Peyer's patch (tissue), 4 donors: ENCODE data around the gene KIDINS220.

ENCODE experiments used
- CTCF ChIP-seq, 6 experiments: fragments of 450-650 bp in 4 of 6; fragments of 200-600 bp in 2 of 6; sonication (generic) in 1 of 6; IDR thresholded peaks; one replicate each; pipeline ENCODE4 v1.5.1; 2017 to 2019; ENCODE audit warnings: antibody characterized with exemption in 6 of 6, mild to moderate bottlenecking in 3 of 6, moderate library complexity in 1 of 6
- POLR2A ChIP-seq, 2 donors: fragments of 450-650 bp; IDR thresholded peaks; one replicate each; pipeline ENCODE4 v1.5.1; 2017; ENCODE audit warnings: antibody characterized with exemption in 2 of 2, mild to moderate bottlenecking in 2 of 2, moderate library complexity in 2 of 2

- TF ChIP-seq CTCF (IDR thresholded peaks at IDR 0.05): no peak
- no peak for TF ChIP-seq POLR2A (IDR thresholded peaks at IDR 0.05)
Observed at GRCh38 chr2:8752385-8752784, 85.0 kb downstream of the KIDINS220 start.
